Thyroid gland (tissue), 4 donors: ENCODE data around the gene FAM78A.

Source experiments
- CTCF ChIP-seq, 6 experiments: fragments of 200-600 bp in 3 of 6; fragments of 450-650 bp in 3 of 6; sonication (generic) in 3 of 6; IDR thresholded peaks; one replicate each; pipeline ENCODE4 v1.5.1; 2016 to 2019; ENCODE audit warnings: antibody characterized with exemption in 6 of 6, mild to moderate bottlenecking in 2 of 6, inconsistent platforms in 1 of 6, moderate library complexity in 1 of 6
- POLR2A ChIP-seq, 2 donors: fragments of 450-650 bp; IDR thresholded peaks; one replicate each; pipeline ENCODE4 v1.6.1; 2017; ENCODE audit warnings: antibody characterized with exemption in 2 of 2, mild to moderate bottlenecking in 2 of 2, moderate library complexity in 1 of 2

DNA sequence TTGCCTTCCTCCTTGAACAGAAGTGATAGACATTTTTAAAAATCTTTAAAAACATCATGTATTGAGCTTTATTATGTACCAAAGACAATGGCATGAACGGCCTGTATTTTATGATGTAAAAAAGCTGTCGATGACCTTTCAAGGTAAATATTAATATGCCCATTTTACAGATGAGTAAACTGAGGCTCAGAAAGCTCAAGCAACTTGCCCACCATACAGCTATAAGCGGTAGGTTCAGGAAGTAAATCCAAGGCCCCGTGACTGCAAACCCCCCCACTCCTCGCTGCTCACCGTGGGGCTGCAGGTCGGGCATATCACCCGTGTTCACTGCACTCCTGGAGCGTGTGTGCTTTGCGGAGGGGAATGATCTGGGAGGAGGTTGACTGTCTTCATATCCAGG, 16.6 kb upstream of the FAM78A start:
- TF ChIP-seq CTCF (IDR thresholded peaks at IDR 0.05) (no peak), POLR2A (IDR thresholded peaks at IDR 0.05) (no peak)
